ENCODE data around the gene BMP10. TPM values are rescaled to one million over a fixed set of nuclear protein-coding genes. Genes with fewer than 3 reads are reported as not detected.

Gene BMP10
- total RNA-seq, 1 donor from 2014 or later, result 6.1 TPM

DNA sequence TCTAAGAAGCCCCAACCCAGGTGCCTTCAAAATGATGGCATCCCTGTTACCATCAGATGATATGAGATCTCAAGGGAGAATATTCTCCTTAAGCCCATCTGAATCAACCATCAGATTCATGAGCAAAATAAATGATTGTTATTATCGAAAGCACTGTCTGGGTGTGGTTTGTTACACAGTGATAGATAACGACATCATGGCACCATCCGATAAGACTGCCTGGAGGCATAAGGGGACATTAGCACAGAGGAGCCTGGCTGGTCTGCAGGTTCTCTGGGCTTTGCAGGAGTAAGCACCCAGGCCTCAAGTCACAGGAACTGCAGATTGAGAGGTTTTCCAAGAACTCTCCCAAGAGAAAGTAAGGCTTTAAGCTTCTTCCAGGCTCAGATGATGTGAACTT is 15.6 kb downstream of the BMP10 start:
- DNase-seq (ENCODE audit: low spot score) (no peak), ATAC-seq (no peak)

DNA sequence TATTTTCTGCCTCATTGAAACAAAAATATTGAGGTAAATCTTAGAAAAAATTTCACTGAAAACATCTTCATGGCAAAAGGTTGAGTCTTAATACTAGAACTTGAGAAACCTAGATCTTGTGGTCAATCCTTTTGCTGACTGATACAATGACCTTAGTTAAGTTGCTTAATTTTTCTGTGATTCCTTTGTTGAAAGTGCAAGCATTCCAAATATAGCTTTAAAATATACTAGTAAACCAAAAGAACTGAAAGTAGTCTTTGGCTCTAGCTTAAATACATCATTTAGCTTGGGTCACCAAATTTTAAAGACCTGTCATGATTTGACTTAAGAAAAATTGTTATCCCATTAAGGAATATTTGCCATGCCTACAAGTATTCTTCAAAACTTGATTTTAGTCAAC is 16.7 kb downstream of the BMP10 start:
- ATAC-seq (no peak), DNase-seq (ENCODE audit: low spot score) (no peak)

- DNase-seq (ENCODE audit: low spot score) (no peak), ATAC-seq (no peak)
Observed at GRCh38 chr2:68853915-68854314, 17.3 kb downstream of the BMP10 start.

GRCh38 chr2:68853035-68853434 is 18.2 kb downstream of the BMP10 start:
- no peak for ATAC-seq
- DNase-seq (ENCODE audit: low spot score), result no peak

GRCh38 chr2:68850524-68850923 is 20.7 kb downstream of the BMP10 start:
- ATAC-seq (no peak), DNase-seq (ENCODE audit: low spot score) (no peak)

- ATAC-seq, result no peak
- no peak for DNase-seq (ENCODE audit: low spot score)
Observed at GRCh38 chr2:68849579-68850030, 21.6 kb downstream of the BMP10 start.

DNA sequence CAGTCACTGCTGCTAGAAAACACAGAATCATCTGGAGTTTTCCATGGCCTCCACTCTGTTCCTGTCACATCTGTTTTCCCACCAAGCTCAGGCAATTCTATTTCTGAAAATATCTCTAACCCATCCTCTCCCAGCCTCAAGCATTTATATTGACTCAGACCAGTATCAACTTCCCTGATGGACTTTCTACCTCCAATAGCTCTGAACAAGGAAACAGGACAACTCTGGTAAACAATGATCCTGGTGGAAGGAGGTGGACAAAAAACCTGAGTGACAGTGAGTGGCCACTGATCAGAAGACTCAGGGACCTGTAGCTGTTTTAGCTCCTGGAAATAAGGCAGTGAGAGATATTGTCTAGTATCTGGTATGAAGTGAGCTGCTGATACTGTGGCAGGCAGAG is 23.4 kb downstream of the BMP10 start:
- DNase-seq (ENCODE audit: low spot score) (no peak), ATAC-seq (no peak)

DNA sequence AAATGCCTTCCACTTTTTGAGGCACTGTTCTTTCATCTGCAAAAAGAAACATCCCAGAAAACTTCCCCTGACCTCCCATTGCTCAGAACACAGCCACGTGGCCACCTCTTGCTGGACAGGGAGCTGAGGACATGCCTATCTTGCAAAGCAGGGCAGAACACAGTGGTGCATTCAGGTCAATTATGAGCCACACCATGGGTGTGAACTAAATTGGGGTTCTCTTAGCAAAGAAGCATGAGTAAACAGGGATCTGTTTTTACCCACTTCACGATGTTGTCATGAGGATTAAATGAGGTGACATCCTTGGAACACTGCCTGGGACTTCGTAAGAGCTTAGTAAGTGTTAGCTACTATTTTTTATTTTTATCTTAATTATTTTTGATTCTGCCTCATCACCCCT is 25.1 kb downstream of the BMP10 start:
- DNase-seq (ENCODE audit: low spot score), result no peak
- ATAC-seq, result no peak

DNA sequence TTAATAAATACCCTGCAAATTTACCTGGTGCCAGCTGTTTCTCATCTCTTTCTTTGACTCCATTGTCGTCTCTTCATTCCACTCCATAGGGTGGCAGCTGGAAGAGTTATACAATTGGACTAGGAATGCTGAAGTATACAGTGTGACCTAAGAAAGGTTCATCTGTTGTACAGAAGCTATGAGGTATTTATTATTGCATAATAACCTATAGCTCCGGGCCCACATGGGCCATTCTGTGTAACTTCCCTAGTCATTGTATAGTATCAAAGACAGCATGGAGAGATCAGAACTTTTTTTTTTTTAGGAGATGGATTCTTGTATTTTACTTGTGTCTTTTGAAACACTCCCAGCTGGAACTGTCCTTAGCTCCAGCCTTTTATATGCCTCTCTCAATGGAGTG is 26.2 kb downstream of the BMP10 start:
- ATAC-seq (no peak), DNase-seq (ENCODE audit: low spot score) (no peak)

DNA sequence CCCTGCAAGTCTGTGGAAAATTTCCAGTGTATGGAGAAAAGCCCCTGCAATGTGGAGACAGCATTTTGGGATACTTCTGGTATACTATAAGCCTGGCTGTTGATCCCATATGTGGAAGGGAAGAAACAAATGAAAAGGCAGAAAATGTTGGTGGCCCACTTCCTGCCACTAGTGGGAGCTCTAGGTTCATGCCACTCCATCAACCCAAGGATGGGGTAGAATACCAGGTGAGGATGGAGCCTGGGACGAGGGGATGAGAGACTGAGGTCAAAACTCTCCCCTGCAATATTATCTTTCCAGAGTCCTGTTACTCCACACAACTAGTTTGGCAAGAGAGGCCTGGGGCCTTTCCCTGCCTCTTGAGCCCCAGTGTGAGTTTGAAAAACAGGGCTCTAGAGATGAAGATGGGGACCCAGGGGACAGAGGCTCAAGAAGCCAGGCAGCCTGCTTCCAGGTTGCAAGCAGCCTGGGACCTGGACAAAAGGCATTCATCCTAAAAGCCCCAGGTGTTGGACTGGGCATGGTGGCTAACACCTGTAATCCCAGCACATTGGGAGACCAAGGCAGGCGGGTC is 31.9 kb downstream of the BMP10 start:
- ATAC-seq, result peak; percentile 79
- DNase-seq (ENCODE audit: low spot score), result no peak

DNA sequence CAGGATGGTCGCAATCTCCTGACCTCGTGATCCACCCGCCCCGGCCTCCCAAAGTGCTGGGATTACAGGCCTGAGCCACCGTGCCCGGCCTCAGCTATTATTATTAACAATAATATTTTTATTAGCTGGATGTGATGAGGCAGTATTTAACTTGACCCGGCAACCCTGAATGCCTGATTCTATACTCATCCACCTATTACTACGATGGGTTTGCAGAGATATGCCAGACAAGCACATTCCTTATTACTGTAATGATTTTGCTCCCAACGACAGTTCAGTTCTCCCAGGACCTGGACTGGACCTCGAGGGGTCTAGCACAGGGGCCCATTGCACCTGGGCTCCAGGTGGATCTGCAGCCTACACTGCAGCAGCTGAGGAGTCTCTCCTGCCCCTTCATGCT is 32.6 kb downstream of the BMP10 start:
- no peak for ATAC-seq
- no peak for DNase-seq (ENCODE audit: low spot score)

DNA sequence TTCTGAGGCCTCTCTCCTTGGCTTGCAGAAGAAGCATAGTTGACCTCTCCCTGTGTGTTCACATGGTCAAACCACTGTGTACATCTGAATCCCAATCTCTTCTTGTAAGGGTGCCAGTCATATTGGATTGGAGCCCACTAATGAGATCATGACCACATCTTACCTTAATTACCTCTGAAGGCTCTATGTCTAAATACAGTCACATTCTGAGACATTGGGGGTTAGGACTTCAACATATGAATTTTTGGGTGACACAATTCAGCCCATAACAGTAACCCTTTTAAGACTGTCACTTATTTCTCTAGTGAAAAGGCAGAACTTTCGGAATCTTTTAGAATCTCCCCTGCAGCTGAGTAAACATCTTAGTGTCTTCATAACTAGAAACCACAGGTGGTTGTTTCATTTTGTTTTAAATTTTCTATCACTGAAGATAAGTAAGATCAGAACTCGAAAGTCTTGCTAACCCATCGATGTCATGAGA is 33.3 kb downstream of the BMP10 start:
- DNase-seq (ENCODE audit: low spot score) (no peak), ATAC-seq (no peak)

GRCh38 chr2:68837164-68837860 is 33.9 kb downstream of the BMP10 start:
- ATAC-seq (peak; percentile 86), DNase-seq (ENCODE audit: low spot score) (no peak)

GRCh38 chr2:68835621-68836020 is 35.6 kb downstream of the BMP10 start:
- no peak for DNase-seq (ENCODE audit: low spot score)
- ATAC-seq, result no peak

DNA sequence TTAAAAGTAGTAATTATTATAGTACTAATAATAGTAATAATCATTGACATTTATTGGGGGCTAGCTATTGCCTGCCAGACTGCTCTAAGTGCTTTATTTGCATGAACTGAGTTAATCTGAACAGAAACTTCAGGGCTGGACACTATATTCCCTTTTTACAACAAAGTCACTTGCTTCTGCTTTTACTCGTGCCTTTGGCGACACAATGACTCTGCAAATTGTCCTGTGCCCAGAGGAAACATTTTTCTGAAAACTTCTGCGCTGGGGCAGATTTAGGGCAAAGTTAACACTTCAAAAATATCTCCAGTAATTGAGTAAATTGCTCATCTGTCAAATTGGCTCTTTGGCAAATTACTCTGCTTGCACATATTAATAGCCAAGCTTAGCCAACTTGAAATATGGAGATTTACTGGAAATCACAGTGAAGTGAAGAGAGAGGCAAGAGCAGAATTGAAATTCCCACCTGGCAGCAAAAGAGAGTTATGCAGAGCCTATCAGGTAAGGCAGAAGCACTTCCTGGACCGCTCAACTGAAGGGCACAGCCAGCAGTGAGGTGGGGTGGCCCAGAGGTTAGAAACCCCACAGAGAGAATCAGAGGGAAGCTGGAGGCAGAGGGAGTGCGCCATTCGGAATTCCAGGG is 36.3 kb downstream of the BMP10 start:
- DNase-seq (ENCODE audit: low spot score), result no peak
- no peak for ATAC-seq

GRCh38 chr2:68833162-68833561 is 38.0 kb downstream of the BMP10 start:
- DNase-seq (ENCODE audit: low spot score) (no peak), ATAC-seq (no peak)

DNA sequence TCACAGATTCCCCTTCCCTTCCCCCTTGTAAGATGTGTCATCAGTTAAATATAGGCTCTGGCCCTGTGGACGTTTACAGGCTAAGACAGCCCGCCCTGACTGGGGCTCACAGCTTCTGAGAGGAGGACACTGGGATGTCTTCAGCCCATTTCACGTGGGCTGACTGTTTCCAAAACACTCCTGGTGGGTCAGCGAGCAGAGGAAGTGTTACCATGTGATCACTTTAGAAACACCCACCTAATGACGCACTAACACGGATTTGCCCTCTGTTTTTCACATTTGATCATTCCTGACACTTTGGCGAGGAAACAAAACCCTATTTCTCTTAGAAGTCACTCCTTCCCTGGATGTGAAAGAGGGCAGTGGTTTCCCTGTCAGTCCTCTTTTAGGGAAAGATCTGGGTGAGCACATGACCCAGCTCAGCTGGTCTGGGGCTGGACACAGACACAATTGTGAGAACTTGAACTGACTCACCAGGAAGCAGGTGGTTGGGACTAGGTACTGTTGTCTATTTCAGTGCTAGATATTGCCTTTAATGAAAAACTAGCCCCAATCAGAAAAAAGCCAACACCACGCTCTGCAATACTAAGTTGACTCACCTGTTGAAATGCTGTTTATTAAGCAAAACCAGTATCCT is 38.8 kb downstream of the BMP10 start:
- peak; percentile 46 for ATAC-seq
- DNase-seq (ENCODE audit: low spot score), result no peak

GRCh38 chr2:68831686-68832232 is 39.4 kb downstream of the BMP10 start:
- DNase-seq (ENCODE audit: low spot score) (no peak), ATAC-seq (no peak)

DNA sequence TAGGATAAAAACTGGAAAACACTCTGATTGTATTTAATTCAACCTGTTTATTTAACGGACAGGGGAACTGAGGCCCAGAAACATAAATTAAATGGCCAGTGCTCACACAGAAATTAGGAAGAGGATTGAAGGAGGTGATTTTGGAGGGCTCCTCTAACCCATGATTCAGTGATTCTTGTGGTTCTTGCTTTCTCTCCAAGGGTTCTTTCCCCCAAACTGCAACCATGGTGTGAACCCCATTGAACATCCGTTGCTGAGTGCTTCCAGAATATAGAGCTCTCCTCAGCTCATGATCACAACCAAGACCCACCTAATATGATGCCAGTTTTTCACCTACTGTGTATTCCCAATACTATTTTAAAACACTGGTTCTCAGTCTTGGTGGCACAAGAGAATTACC is 41.4 kb downstream of the BMP10 start:
- ATAC-seq (no peak), DNase-seq (ENCODE audit: low spot score) (no peak)

DNA sequence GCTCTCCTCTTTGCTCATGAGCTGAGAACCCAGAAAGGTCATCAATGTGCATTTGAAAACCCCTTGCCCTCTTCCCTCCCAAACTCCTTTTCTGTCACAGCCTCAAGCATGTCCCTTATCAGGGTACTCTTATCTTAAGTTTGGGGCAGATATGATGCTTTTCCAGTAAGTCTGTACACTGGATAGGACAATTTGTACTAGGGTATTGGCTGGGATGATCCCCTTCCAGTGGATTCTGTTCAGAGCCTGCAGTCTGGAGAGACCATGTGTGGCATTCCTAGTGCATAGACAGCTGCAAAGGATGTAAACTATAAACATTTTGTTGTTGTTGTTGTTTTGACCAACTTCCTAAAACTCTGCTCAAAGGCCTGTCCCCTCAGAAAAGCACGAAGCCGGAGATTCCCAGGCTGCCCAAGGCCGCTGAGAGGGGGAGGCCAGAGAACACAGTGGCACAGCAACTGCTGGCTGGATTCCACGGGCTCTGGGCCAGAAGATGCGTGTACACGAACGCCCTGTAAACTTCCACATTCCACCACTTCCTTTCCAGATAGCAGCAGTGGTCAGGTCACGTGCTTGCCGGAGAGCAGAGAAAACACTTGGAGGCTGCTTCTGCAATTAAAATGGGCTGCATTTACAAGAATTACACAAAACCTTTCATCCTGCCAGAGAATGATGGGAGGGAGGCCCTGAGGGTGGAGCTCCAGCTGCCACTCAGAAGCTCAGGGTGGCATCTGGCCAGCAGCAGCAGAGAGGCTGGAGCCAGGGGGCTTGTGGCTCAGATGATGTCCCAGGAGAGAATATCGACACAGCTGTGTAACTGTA is 42.1 kb downstream of the BMP10 start:
- peak; percentile 85 for ATAC-seq
- peak; percentile 88 for DNase-seq (ENCODE audit: low spot score)

GRCh38 chr2:68827666-68828065 is 43.5 kb downstream of the BMP10 start:
- ATAC-seq (no peak), DNase-seq (ENCODE audit: low spot score) (no peak)

Data from left lobe of liver (tissue), 2 donors.